ENCODE measurements around the gene FYB1. TPM values are rescaled to one million over a fixed set of nuclear protein-coding genes. Genes with fewer than 3 reads are reported as not detected.

The FYB1 gene
- total RNA-seq, 1 experiment from 2014 or later, result not detected

GRCh38 chr5:39267186-39267585, 47.8 kb upstream of the FYB1 start:
- H2BK120ac ChIP-seq (ENCODE audit: low read depth, low read length, poor library complexity, severe bottlenecking), result no peak overlapping the region
- no peak overlapping the region for H2BK12ac ChIP-seq (ENCODE audit: insufficient read length, low read depth, low read length)
- H3K9ac ChIP-seq (ENCODE audit: extremely low read depth, insufficient read length, low read length), result no peak overlapping the region
- H3T11ph ChIP-seq (ENCODE audit: low read length), result no peak overlapping the region
- no peak overlapping the region for H4K91ac ChIP-seq (ENCODE audit: insufficient read length, low read depth, low read length)
- H3K36me3 Mint-ChIP-seq (ENCODE audit: insufficient read depth in 1 of 3, low read depth in 3 of 3), result no peaks in the 10 kb centered on the region
- no peaks in the 10 kb centered on the region for H3K4me1 ChIP-seq (ENCODE audit: insufficient read depth, low read length)
- H3K27ac ChIP-seq (ENCODE audit: insufficient read length, low read depth, low read length), result no peak overlapping the region
- no peak overlapping the region for H3K4me3 Mint-ChIP-seq
- no peaks in the 10 kb centered on the region for H3K79me1 ChIP-seq (ENCODE audit: insufficient read depth, low read depth, low read length, poor library complexity, severe bottlenecking)
- H4K8ac ChIP-seq (replicated peaks; ENCODE audit: insufficient read length, low read depth, low read length), result no peak overlapping the region
- H3K4ac ChIP-seq (ENCODE audit: low read depth, low read length), result no peak overlapping the region
- H4K5ac ChIP-seq (ENCODE audit: insufficient read length, low read depth, low read length), result no peak overlapping the region
- no peak overlapping the region for H2AK5ac ChIP-seq (ENCODE audit: insufficient read length, low read length)
- H3K27me3 ChIP-seq (ENCODE audit: insufficient read depth, low read length), result no peaks in the 10 kb centered on the region
- H3K4me1 Mint-ChIP-seq, result no peaks in the 10 kb centered on the region
- H4K20me1 ChIP-seq (ENCODE audit: control insufficient read depth, insufficient read depth, insufficient read length), result no peaks in the 10 kb centered on the region
- no peak for TF ChIP-seq CTCF (conservative IDR thresholded peaks at IDR 0.05)
- H3K9me3 Mint-ChIP-seq, result no peaks in the 10 kb centered on the region; a peak in 3 of 5 replicates
- DNase-seq, result no peak
- no peaks in the 10 kb centered on the region for H3K79me2 ChIP-seq (ENCODE audit: insufficient read depth, low read length)
- H3K18ac ChIP-seq (ENCODE audit: insufficient read length, low read depth, low read length), result no peak overlapping the region
- H2BK5ac ChIP-seq (ENCODE audit: insufficient read length, low read length), result no peak overlapping the region
- H3K27ac Mint-ChIP-seq, result no peak overlapping the region
- H2BK20ac ChIP-seq (ENCODE audit: low read depth, low read length, poor library complexity, severe bottlenecking), result no peak overlapping the region
- no peaks in the 10 kb centered on the region for H3K23me2 ChIP-seq (ENCODE audit: insufficient read length, low read depth, low read length, poor library complexity, severe bottlenecking)
- no peak overlapping the region for H3K56ac ChIP-seq (ENCODE audit: insufficient read length, low read depth, low read length)
- no peaks in the 10 kb centered on the region for H3K27me3 Mint-ChIP-seq (ENCODE audit: low read depth)
- WGBS (ENCODE audit: extremely low coverage, insufficient read length, low lambda C conversion rate), result no CpG with 5 or more reads among the region's 2 CpGs
- H2AFZ ChIP-seq (ENCODE audit: low read length), result no peak overlapping the region
- no peak overlapping the region for H2BK15ac ChIP-seq (ENCODE audit: low read depth, low read length)
- no peak overlapping the region for H3K14ac ChIP-seq (ENCODE audit: insufficient read depth, low read length)
- no peaks in the 10 kb centered on the region for H3K9me3 ChIP-seq (ENCODE audit: control insufficient read depth, low read depth, low read length)
- no peak overlapping the region for H3K4me2 ChIP-seq (ENCODE audit: insufficient read depth, insufficient read length, low read length)
- H3K23ac ChIP-seq (ENCODE audit: insufficient read length, low read depth, low read length), result no peak overlapping the region

Data from H9 (cell line).